Activated CD8-positive, alpha-beta memory T cell treated with anti-CD3 and anti-CD28 coated beads, Interleukin-2, amount 50 U/mL, for 4 hours (primary cell): ENCODE results near the gene COL4A2.

Source experiments
- DNase-seq: peaks from one replicate; pipeline ENCODE4 v3.0.0-alpha.2; 2020

The COL4A2 gene

GRCh38 chr13:110360598-110360997, 53.5 kb downstream of the COL4A2 start:
- no peak for DNase-seq

- DNase-seq, result no peak
These were observed 54.4 kb downstream of the COL4A2 start for GRCh38 chr13:110361365-110361911.

GRCh38 chr13:110363010-110363409, 55.9 kb downstream of the COL4A2 start:
- DNase-seq, result no peak

GRCh38 chr13:110364081-110364480, 57.0 kb downstream of the COL4A2 start:
- no peak for DNase-seq

GRCh38 chr13:110365876-110366275, 58.8 kb downstream of the COL4A2 start:
- DNase-seq, result no peak

GRCh38 chr13:110366733-110367132, 59.6 kb downstream of the COL4A2 start:
- no peak for DNase-seq

- no peak for DNase-seq
These were observed 60.5 kb downstream of the COL4A2 start for GRCh38 chr13:110367620-110368019.

- no peak for DNase-seq
These were observed 61.3 kb downstream of the COL4A2 start for GRCh38 chr13:110368408-110368807.

GRCh38 chr13:110369400-110369799, 62.3 kb downstream of the COL4A2 start:
- DNase-seq, result no peak

- no peak for DNase-seq
These were observed 64.7 kb downstream of the COL4A2 start for GRCh38 chr13:110371550-110372465.

GRCh38 chr13:110372676-110373075, 65.6 kb downstream of the COL4A2 start:
- DNase-seq, result no peak

GRCh38 chr13:110373617-110374016, 66.5 kb downstream of the COL4A2 start:
- no peak for DNase-seq

- no peak for DNase-seq
These were observed 67.6 kb downstream of the COL4A2 start for GRCh38 chr13:110374431-110375370.

- no peak for DNase-seq
These were observed 69.0 kb downstream of the COL4A2 start for GRCh38 chr13:110376120-110376519.

- no peak for DNase-seq
These were observed 70.2 kb downstream of the COL4A2 start for GRCh38 chr13:110377178-110377825.

- no peak for DNase-seq
These were observed 70.7 kb downstream of the COL4A2 start for GRCh38 chr13:110377826-110378201.

- no peak for DNase-seq
These were observed 72.3 kb downstream of the COL4A2 start for GRCh38 chr13:110379358-110379757.

GRCh38 chr13:110379905-110380341, 72.8 kb downstream of the COL4A2 start:
- DNase-seq, result no peak

- DNase-seq, result no peak
These were observed 73.4 kb downstream of the COL4A2 start for GRCh38 chr13:110380359-110381028.

GRCh38 chr13:110381029-110381360, 73.9 kb downstream of the COL4A2 start:
- DNase-seq, result no peak

- no peak for DNase-seq
These were observed 75.1 kb downstream of the COL4A2 start for GRCh38 chr13:110382229-110382628.

GRCh38 chr13:110382830-110383229, 75.7 kb downstream of the COL4A2 start:
- no peak for DNase-seq
